HG03025 (cell line): ENCODE measurements around the gene HOXB7.

Experiments
- ATAC-seq: cut with Tn5 transposase; IDR thresholded peaks from one replicate; pipeline ENCODE4 v1.9.1; 2021; ENCODE audit warnings: mild to moderate bottlenecking, moderate library complexity; ENCODE audit not compliant: unreplicated experiment, low FRiP score

HOXB7 gene

GRCh38 chr17:48570325-48571023, 40.3 kb downstream of the HOXB7 start:
- no peak for ATAC-seq

- ATAC-seq, result no peak
Observed at GRCh38 chr17:48569674-48570324, 41.0 kb downstream of the HOXB7 start.

- no peak for ATAC-seq
Observed at GRCh38 chr17:48569240-48569582, 41.6 kb downstream of the HOXB7 start.

GRCh38 chr17:48568499-48569239, 42.1 kb downstream of the HOXB7 start:
- no peak for ATAC-seq

- ATAC-seq, result no peak
Observed at GRCh38 chr17:48567646-48568354, 43.0 kb downstream of the HOXB7 start.

GRCh38 chr17:48567209-48567608, 43.6 kb downstream of the HOXB7 start:
- no peak for ATAC-seq

- no peak for ATAC-seq
Observed at GRCh38 chr17:48566717-48567116, 44.1 kb downstream of the HOXB7 start.

- no peak for ATAC-seq
Observed at GRCh38 chr17:48565925-48566710, 44.7 kb downstream of the HOXB7 start.

GRCh38 chr17:48565022-48565554, 45.7 kb downstream of the HOXB7 start:
- no peak for ATAC-seq

- ATAC-seq, result no peak
Observed at GRCh38 chr17:48564188-48565021, 46.4 kb downstream of the HOXB7 start.

- no peak for ATAC-seq
Observed at GRCh38 chr17:48563867-48564187, 47.0 kb downstream of the HOXB7 start.

GRCh38 chr17:48563385-48563838, 47.4 kb downstream of the HOXB7 start:
- no peak for ATAC-seq

GRCh38 chr17:48562934-48563333, 47.9 kb downstream of the HOXB7 start:
- ATAC-seq, result no peak

GRCh38 chr17:48561884-48562810, 48.7 kb downstream of the HOXB7 start:
- ATAC-seq, result no peak

- ATAC-seq, result no peak
Observed at GRCh38 chr17:48559840-48560817, 50.7 kb downstream of the HOXB7 start.

- ATAC-seq, result no peak
Observed at GRCh38 chr17:48559122-48559839, 51.5 kb downstream of the HOXB7 start.

- no peak for ATAC-seq
Observed at GRCh38 chr17:48558831-48559121, 52.0 kb downstream of the HOXB7 start.
